Measurements from ENCODE around the gene CXCL1. TPM values are rescaled to one million over a fixed set of nuclear protein-coding genes. Genes with fewer than 3 reads are reported as not detected.

Gene CXCL1
- total RNA-seq, 2 donors from 2014 or later, result 8.4 to 19.6 TPM

DNA sequence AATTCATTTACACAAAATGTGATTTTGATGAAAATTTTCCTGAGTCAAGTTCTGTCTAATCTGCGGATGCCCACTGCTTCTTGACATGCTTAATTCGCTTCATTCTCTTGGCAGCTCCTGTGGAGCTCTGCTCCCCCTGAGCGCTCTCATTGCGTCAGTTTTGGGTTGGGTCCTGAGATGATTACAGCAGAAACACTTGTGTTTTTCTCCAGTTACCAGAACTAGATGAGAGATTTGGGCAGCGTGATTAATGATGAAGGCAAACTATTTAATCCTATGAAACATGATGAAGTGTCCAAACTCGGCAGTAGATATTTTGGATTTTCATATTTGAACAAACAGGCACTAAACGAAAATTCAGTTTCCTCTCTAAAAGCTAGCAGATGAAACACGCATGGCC, 4.2 kb upstream of the CXCL1 start:
- H3K36me3 ChIP-seq, result no peaks in the 10 kb centered on the region
- no peak for DNase-seq
- intact Hi-C loops (cut with DNase I), result loop anchor here (5.0 to 10.0 kb wide), 4 partner anchors 138 to 270 kb away; partner anchors contain the start of gene CXCL3

DNA sequence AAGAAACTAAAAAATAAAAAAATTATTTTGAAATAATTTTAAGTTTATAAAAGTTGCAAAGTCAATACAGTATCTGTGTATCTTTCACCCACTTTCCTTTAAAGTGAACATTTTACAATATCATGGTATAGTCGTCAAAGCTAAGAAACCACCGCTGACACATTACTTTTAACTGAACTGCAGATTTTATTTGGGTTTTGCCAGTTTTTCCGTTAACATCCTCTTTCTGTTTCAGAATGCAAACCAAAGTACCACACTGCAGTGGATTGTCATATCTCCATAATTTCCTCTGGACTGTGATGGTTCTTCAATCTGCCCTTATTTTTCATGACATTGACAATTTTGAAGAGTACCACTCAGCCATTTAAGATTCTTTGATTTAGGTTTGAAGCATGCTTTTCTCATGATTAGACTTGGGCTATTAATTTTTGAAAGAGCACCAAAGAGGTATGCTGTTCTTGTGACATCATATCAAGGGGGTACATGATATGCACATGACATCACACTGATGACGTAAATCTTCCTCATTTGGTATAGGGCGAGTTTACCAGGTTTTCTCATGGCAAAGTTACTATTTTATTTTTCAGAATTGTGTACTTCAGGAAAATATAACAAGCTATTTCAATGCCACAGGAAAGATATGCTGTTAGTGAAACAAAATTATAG, 3.6 kb upstream of the CXCL1 start:
- H3K27me3 ChIP-seq, result no peaks in the 10 kb centered on the region
- intact Hi-C loops (cut with DNase I), result loop anchor here (5.0 to 10.0 kb wide), 3 partner anchors 172 to 269 kb away; partner anchors contain the start of gene CXCL3
- no peak overlapping the region for H3K9ac ChIP-seq (ENCODE audit: low read depth in 2 of 2, low read length in 2 of 2)
- TF ChIP-seq, protein P1, sequence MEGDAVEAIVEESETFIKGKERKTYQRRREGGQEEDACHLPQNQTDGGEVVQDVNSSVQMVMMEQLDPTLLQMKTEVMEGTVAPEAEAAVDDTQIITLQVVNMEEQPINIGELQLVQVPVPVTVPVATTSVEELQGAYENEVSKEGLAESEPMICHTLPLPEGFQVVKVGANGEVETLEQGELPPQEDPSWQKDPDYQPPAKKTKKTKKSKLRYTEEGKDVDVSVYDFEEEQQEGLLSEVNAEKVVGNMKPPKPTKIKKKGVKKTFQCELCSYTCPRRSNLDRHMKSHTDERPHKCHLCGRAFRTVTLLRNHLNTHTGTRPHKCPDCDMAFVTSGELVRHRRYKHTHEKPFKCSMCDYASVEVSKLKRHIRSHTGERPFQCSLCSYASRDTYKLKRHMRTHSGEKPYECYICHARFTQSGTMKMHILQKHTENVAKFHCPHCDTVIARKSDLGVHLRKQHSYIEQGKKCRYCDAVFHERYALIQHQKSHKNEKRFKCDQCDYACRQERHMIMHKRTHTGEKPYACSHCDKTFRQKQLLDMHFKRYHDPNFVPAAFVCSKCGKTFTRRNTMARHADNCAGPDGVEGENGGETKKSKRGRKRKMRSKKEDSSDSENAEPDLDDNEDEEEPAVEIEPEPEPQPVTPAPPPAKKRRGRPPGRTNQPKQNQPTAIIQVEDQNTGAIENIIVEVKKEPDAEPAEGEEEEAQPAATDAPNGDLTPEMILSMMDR (IDR thresholded peaks at IDR 0.05), result no peak
- no peak overlapping the region for H3K4me3 ChIP-seq
- no peak overlapping the region for H3K27ac ChIP-seq
- no peaks in the 10 kb centered on the region for H3K36me3 ChIP-seq
- H3K9me3 ChIP-seq, result no peaks in the 10 kb centered on the region
- DNase-seq, result no peak
- H3K4me1 ChIP-seq, result no peaks in the 10 kb centered on the region

More for the DNA sequence above, 4.2 kb upstream of the CXCL1 start:
- Histone ChIP-seq H3K4me3 (no peak overlapping the region), H3K27me3 (no peaks in the 10 kb centered on the region), H3K4me1 (no peaks in the 10 kb centered on the region), H3K9me3 (no peaks in the 10 kb centered on the region), H3K9ac (ENCODE audit: low read depth in 2 of 2, low read length in 2 of 2) (no peak overlapping the region), H3K27ac (no peak overlapping the region)
- TF ChIP-seq, protein P1 (IDR thresholded peaks at IDR 0.05), result no peak

DNA sequence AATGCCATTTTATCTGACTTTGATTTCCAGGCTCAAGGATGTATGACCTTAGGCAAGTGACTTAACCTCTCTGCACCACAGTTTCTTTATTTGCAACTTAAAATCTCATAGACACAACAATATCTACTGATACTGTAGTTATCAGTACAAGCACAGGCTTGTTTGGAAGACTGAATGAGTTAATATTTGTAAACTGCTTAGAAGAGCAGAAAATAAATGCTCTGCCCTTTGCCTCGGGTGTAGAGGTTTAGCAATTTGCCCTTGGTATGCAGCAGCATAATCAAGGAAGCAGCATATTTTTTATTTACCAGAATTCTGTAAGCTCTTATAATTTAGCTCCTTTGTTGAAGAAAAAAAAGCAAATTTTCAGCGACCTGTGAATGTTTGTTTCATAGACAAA, 2.9 kb upstream of the CXCL1 start:
- Histone ChIP-seq H3K36me3 (no peaks in the 10 kb centered on the region), H3K9me3 (no peaks in the 10 kb centered on the region), H3K4me1 (no peaks in the 10 kb centered on the region), H3K4me3 (no peak overlapping the region), H3K9ac (ENCODE audit: low read depth in 2 of 2, low read length in 2 of 2) (no peak overlapping the region), H3K27ac (no peak overlapping the region), H3K27me3 (no peaks in the 10 kb centered on the region)
- TF ChIP-seq, protein P1 (IDR thresholded peaks at IDR 0.05), result no peak
- no peak for DNase-seq
- intact Hi-C loops (cut with DNase I), result loop anchor here (5.0 to 10.0 kb wide), 3 partner anchors 171 to 269 kb away; partner anchors contain the start of gene CXCL3

DNA sequence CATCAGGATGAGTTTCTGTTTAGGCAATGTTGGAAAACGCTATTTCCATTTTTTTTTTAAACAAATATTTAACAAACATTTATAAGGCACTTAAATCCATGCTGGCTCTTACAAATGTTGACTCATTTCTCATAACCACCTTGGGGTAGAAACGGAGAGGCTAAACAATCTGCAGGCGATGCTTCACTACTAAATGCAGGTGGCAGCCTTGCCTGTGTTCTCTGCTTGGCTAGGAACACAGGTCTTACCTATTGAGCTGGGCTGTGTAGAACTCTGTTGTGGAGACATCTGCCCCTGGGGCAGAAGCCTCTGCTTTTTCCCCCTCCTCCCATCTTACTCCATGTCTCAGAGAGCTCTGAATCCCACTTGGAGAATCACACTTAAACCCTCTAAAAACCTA, 1.4 kb upstream of the CXCL1 start:
- peak overlapping the region in 1 of 2 donors; percentile 81 for H3K9ac ChIP-seq (ENCODE audit: low read depth in 2 of 2, low read length in 2 of 2)
- H3K9me3 ChIP-seq, result no peaks in the 10 kb centered on the region
- peak; percentile 50 for DNase-seq
- no peak overlapping the region for H3K4me3 ChIP-seq
- no peaks in the 10 kb centered on the region for H3K27me3 ChIP-seq
- H3K27ac ChIP-seq, result peak overlapping the region; percentile 53
- no peaks in the 10 kb centered on the region for H3K36me3 ChIP-seq
- no peaks in the 10 kb centered on the region for H3K4me1 ChIP-seq
- intact Hi-C loops (cut with DNase I), result loop anchor here (5.0 to 10.0 kb wide), 3 partner anchors 170 to 267 kb away; partner anchors contain the start of gene CXCL3
- TF ChIP-seq, protein P1 (IDR thresholded peaks at IDR 0.05), result no peak

DNA sequence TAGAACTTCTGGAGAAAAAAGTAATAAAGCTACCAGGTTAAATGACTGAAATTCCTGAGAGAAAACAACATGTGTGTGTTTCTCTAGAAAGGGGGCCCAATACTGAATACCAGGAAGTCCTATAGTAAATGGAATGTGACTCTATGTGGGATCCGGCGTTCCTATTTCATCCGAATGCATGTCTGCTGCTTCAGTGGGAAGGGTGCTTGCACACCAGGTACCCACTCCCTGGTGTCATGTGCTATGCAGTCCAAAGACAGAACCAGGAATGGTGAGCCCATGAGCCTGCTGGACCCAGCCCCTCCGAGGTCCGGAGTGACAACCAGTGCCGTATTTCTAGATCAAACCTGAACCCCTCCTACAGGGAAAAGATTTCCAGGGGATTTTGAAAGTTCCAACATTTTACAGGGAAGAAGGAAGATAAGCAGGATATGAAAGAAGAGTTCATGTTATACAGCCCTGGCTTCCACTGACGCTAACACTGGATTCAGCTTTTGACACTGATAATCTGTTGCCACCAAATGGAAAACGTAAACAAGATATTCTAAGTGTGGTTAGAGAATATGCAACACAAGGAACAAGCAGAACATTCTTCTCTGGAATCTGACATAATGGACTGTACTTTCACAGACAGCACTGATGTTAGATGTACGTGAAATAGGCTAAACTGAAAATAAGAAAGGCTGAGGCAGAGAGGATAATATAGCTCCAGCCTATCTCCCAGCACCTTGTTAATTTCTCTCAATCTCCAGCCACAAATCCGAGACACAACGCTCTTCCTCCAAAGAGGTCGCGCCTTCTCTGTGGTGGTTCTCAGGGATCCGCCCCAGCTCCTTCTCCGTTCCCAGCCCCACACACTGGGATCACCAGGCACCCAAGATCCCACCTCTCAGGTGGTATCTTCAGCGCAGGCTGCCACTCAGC, 725 bp upstream of the CXCL1 start:
- Histone ChIP-seq H3K4me1 (no peaks in the 10 kb centered on the region), H3K27ac (peak overlapping the region; percentile 53), H3K36me3 (no peaks in the 10 kb centered on the region), H3K27me3 (no peaks in the 10 kb centered on the region), H3K4me3 (peak overlapping the region; percentile 49), H3K9ac (ENCODE audit: low read depth in 2 of 2, low read length in 2 of 2) (peak overlapping the region; percentile 81 to 94), H3K9me3 (no peaks in the 10 kb centered on the region)
- TF ChIP-seq, protein P1 (IDR thresholded peaks at IDR 0.05), result no peak
- DNase-seq, result peak; percentile 39
- intact Hi-C loops (cut with DNase I), result loop anchor here (5.0 to 10.0 kb wide), 3 partner anchors 169 to 266 kb away; partner anchors contain the start of gene CXCL3

Measured in colonic mucosa (tissue), 4 donors.